ENCODE data around the gene UST. TPM values are rescaled to one million over a fixed set of nuclear protein-coding genes. Genes with fewer than 3 reads are reported as not detected.

UST gene
- polyA plus RNA-seq, 1 donor from 2014 or later, result 7.5 TPM

DNA sequence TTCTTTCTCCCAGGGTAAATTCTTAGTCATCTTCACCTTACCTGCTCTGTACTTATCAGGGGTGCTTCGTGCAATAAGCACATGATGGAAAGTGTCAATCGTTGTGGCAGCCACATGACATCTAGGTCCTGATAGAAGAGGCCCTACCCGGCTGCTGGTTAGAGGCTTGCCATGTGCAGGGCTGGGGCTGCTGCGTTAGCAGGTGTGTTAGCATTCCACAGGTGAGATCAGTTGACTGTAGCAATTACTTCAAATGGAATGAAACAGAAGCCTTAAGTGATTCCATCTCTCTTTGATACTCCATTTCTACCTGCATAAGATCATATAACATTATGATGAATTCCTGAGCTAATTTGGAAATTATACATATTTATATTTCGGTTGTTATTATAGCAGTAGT lies 127.0 kb downstream of the UST start:
- Histone ChIP-seq H3K9me3 (ENCODE audit: low read length) (no peaks in the 10 kb centered on the region), H4K20me1 (ENCODE audit: insufficient read depth) (no peaks in the 10 kb centered on the region), H3K4me2 (ENCODE audit: low read length) (peak overlapping the region; percentile 16), H2AFZ (ENCODE audit: low read depth, low read length) (no peak overlapping the region), H3K27ac (ENCODE audit: low read length) (peak overlapping the region; percentile 83), H3F3A (ENCODE audit: insufficient read depth, low read length, poor library complexity, severe bottlenecking) (peaks cover 3% of the 10 kb centered on the region), H3K27me3 (ENCODE audit: insufficient read depth, low read depth, low read length) (no peaks in the 10 kb centered on the region), H3K9ac (ENCODE audit: low read length) (peak overlapping the region; percentile 14), H3K9me2 (ENCODE audit: insufficient read depth, low read length) (no peaks in the 10 kb centered on the region), H3K79me2 (replicated peaks; ENCODE audit: insufficient read depth, low read length) (no peaks in the 10 kb centered on the region), H3K4me3 (ENCODE audit: low read length) (peak overlapping the region; percentile 5), H3K36me3 (ENCODE audit: insufficient read depth, low read length) (no peaks in the 10 kb centered on the region)
- TF ChIP-seq, protein P1, sequence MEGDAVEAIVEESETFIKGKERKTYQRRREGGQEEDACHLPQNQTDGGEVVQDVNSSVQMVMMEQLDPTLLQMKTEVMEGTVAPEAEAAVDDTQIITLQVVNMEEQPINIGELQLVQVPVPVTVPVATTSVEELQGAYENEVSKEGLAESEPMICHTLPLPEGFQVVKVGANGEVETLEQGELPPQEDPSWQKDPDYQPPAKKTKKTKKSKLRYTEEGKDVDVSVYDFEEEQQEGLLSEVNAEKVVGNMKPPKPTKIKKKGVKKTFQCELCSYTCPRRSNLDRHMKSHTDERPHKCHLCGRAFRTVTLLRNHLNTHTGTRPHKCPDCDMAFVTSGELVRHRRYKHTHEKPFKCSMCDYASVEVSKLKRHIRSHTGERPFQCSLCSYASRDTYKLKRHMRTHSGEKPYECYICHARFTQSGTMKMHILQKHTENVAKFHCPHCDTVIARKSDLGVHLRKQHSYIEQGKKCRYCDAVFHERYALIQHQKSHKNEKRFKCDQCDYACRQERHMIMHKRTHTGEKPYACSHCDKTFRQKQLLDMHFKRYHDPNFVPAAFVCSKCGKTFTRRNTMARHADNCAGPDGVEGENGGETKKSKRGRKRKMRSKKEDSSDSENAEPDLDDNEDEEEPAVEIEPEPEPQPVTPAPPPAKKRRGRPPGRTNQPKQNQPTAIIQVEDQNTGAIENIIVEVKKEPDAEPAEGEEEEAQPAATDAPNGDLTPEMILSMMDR (IDR thresholded peaks at IDR 0.05; ENCODE audit: poor library complexity, severe bottlenecking), result no peak
- TF ChIP-seq EP300 (conservative IDR thresholded peaks at IDR 0.05; ENCODE audit: poor library complexity, severe bottlenecking), result peak; percentile 28

DNA sequence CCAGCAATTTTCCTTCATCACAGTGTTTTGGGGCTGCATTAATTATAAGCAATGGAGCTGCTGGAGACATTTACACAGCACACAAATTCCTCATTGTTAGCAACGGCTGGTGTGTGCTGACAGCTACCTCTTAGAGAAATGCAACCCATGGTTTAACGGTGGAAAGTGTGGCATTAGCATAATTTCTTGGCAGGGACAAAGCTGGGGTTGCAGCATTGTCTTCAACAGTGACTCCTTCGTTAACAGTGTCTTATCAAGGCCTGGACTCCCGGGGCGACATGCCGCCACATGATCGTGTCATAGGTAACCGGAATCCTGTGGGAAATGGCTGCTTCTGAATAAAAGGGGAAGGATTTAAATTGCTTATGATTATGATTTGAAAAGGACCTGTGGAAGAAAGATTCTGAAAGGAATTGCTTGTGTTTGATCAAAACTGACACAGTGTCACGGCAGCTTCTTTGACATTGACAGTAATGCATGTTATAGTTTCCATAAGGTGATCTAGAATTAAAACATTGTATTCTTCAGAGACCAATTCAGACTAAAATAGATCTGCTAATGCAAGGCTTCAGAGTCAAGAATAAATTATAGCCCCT lies 128.0 kb downstream of the UST start:
- Histone ChIP-seq H3K79me2 (replicated peaks; ENCODE audit: insufficient read depth, low read length) (no peaks in the 10 kb centered on the region), H3K9ac (ENCODE audit: low read length) (peak overlapping the region; percentile 14), H2AFZ (ENCODE audit: low read depth, low read length) (no peak overlapping the region), H3K36me3 (ENCODE audit: insufficient read depth, low read length) (no peaks in the 10 kb centered on the region), H4K20me1 (ENCODE audit: insufficient read depth) (no peaks in the 10 kb centered on the region), H3F3A (ENCODE audit: insufficient read depth, low read length, poor library complexity, severe bottlenecking) (peaks cover 3% of the 10 kb centered on the region), H3K9me3 (ENCODE audit: low read length) (no peaks in the 10 kb centered on the region), H3K4me3 (ENCODE audit: low read length) (peak overlapping the region; percentile 5), H3K27me3 (ENCODE audit: insufficient read depth, low read depth, low read length) (no peaks in the 10 kb centered on the region), H3K9me2 (ENCODE audit: insufficient read depth, low read length) (no peaks in the 10 kb centered on the region), H3K4me2 (ENCODE audit: low read length) (peak overlapping the region; percentile 16), H3K27ac (ENCODE audit: low read length) (peak overlapping the region; percentile 83)
- TF ChIP-seq MXI1 (conservative IDR thresholded peaks at IDR 0.05; ENCODE audit: poor library complexity, severe bottlenecking) (peak; percentile 50), RAD21 (conservative IDR thresholded peaks at IDR 0.05) (peak; percentile 50), TAF1 (IDR thresholded peaks at IDR 0.05; ENCODE audit: low read depth) (no peak), SMC3 (conservative IDR thresholded peaks at IDR 0.05; ENCODE audit: poor library complexity) (peak; percentile 37), EZH2 (IDR thresholded peaks at IDR 0.05; ENCODE audit: borderline replicate concordance, insufficient read depth, low read length, poor library complexity, severe bottlenecking) (no peak), POLR2AphosphoS5 (IDR thresholded peaks at IDR 0.05) (peak; percentile 95), EP300 (conservative IDR thresholded peaks at IDR 0.05; ENCODE audit: poor library complexity, severe bottlenecking) (peak; percentile 99)
- TF ChIP-seq, protein P2, sequence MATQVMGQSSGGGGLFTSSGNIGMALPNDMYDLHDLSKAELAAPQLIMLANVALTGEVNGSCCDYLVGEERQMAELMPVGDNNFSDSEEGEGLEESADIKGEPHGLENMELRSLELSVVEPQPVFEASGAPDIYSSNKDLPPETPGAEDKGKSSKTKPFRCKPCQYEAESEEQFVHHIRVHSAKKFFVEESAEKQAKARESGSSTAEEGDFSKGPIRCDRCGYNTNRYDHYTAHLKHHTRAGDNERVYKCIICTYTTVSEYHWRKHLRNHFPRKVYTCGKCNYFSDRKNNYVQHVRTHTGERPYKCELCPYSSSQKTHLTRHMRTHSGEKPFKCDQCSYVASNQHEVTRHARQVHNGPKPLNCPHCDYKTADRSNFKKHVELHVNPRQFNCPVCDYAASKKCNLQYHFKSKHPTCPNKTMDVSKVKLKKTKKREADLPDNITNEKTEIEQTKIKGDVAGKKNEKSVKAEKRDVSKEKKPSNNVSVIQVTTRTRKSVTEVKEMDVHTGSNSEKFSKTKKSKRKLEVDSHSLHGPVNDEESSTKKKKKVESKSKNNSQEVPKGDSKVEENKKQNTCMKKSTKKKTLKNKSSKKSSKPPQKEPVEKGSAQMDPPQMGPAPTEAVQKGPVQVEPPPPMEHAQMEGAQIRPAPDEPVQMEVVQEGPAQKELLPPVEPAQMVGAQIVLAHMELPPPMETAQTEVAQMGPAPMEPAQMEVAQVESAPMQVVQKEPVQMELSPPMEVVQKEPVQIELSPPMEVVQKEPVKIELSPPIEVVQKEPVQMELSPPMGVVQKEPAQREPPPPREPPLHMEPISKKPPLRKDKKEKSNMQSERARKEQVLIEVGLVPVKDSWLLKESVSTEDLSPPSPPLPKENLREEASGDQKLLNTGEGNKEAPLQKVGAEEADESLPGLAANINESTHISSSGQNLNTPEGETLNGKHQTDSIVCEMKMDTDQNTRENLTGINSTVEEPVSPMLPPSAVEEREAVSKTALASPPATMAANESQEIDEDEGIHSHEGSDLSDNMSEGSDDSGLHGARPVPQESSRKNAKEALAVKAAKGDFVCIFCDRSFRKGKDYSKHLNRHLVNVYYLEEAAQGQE (IDR thresholded peaks at IDR 0.05; ENCODE audit: borderline replicate concordance), result peak; percentile 83
- TF ChIP-seq, protein P1 (IDR thresholded peaks at IDR 0.05; ENCODE audit: poor library complexity, severe bottlenecking), result no peak
